Activated CD4-positive, alpha-beta T cell treated with anti-CD3 and anti-CD28 coated beads, Interleukin-2, amount 10 ng/mL, durations not matched to agents 24 days and 14 days (primary cell): ENCODE data around the gene HACD3. TPM values are rescaled to one million over a fixed set of nuclear protein-coding genes. Genes with fewer than 3 reads are reported as not detected.
"Not testable (repeated sequence)": the region's sequence is repeated elsewhere in the genome, so short reads cannot be mapped to it uniquely, and the experiment has no call there.

ENCODE experiments used
- DNase-seq: peaks from one replicate; pipeline ENCODE4 v3.0.0; 2022
- H3K27ac Mint-ChIP-seq: one replicate; pipeline ENCODE4 v1.8.0; 2022; ENCODE audit warnings: mild to moderate bottlenecking, mixed read lengths
- H3K27me3 Mint-ChIP-seq: one replicate; pipeline ENCODE4 v1.8.0; 2022; ENCODE audit warnings: mixed read lengths
- H3K36me3 Mint-ChIP-seq: one replicate; pipeline ENCODE4 v1.8.0; 2022; ENCODE audit warnings: low read depth, mild to moderate bottlenecking, mixed read lengths
- H3K4me1 Mint-ChIP-seq: one replicate; pipeline ENCODE4 v1.8.0; 2021; ENCODE audit warnings: mixed read lengths
- H3K4me3 Mint-ChIP-seq: one replicate; pipeline ENCODE4 v1.8.0; 2022; ENCODE audit warnings: mild to moderate bottlenecking, moderate library complexity, mixed read lengths
- H3K9me3 Mint-ChIP-seq: one replicate; pipeline ENCODE4 v1.8.0; 2021; ENCODE audit warnings: mixed read lengths
- intact Hi-C: fragments of 100-400 bp; cut with micrococcal nuclease; formaldehyde crosslinking; loops from one replicate; pipeline ENCODE4 v1.15.1; 2023
- total RNA-seq: library from RNA; stranded (reverse); gene quantifications from 2 replicates; pipeline ENCODE4 v1.2.3, GENCODE V29; 2022

The HACD3 gene
- total RNA-seq, 1 donor from 2014 or later = 39.4 TPM

DNA sequence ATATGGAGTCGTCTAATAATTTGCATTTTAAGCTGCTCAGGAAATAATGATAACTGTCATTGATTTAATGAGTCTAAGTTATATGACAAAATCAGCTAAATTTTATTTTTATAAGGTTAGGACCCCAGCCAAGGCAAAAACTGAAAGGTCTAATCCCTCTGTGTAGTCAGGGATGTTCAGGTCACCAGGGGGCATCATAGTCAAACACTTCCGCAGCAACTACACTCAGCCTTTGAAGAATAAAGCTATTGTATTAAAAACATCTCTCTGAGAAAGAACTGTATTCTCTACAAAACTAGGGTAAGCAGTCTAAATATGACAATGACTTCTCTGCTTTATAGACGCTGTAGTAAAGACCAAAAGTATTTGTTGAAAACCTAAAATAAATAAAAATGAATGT is 65.7 kb downstream of the HACD3 start:
- intact Hi-C loops = no loop called here
- no peak for DNase-seq

DNA sequence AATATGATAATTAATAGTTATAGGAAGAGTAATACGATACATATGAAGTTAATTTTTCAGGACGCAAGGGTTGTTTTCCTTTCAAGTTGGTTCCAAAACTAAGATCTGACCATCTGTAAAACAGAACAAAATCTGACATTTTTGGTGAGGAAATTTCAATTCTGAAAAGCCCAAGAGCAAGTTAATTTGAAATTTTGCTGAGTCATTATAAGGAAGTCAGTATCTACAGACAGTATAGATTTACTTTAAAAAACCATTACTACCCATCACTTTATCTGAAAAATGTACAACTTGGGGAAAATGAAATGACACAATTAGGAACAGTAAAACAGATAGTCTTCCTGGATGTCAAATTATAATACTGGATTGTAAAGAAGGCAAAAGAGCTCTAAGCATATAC is 68.2 kb downstream of the HACD3 start:
- intact Hi-C loops = no loop called here
- no peaks in the 10 kb centered on the region for H3K9me3 Mint-ChIP-seq
- H3K4me1 Mint-ChIP-seq = peaks cover 5% of the 10 kb centered on the region
- no peak for DNase-seq
- no peak overlapping the region for H3K4me3 Mint-ChIP-seq
- no peaks in the 10 kb centered on the region for H3K27me3 Mint-ChIP-seq
- peaks cover 40% of the 10 kb centered on the region for H3K36me3 Mint-ChIP-seq
- H3K27ac Mint-ChIP-seq = peak overlapping the region; percentile 23

More for the DNA sequence above, 65.7 kb downstream of the HACD3 start:
- Mint-ChIP-seq H3K4me1 (peaks cover 5% of the 10 kb centered on the region), H3K27ac (no peak overlapping the region), H3K4me3 (no peak overlapping the region), H3K9me3 (no peaks in the 10 kb centered on the region), H3K36me3 (peaks cover 55% of the 10 kb centered on the region), H3K27me3 (no peaks in the 10 kb centered on the region)

DNA sequence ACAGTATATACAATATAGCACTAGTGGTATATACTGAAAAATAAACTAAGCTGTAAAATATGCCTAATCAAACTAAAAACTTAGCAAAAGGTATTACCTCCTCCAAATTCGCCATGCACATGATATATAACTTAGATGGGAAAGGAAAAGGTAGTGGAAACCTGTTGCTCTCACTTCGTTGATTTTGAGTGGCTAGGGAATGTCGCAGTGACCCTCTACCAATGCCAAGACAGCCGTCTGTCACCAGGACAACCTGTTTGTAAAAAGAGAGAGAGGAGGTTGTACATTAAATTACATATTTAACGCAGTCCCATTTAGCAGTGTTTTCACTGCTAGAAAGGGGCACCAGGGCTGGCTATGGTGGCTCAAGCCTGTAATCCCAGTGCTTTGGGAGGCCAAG is 69.4 kb downstream of the HACD3 start:
- H3K27me3 Mint-ChIP-seq = no peaks in the 10 kb centered on the region
- H3K9me3 Mint-ChIP-seq = no peaks in the 10 kb centered on the region
- peaks cover 5% of the 10 kb centered on the region for H3K4me1 Mint-ChIP-seq
- intact Hi-C loops = no loop called here
- H3K27ac Mint-ChIP-seq = no peak overlapping the region
- peaks cover 39% of the 10 kb centered on the region for H3K36me3 Mint-ChIP-seq
- no peak for DNase-seq
- no peak overlapping the region for H3K4me3 Mint-ChIP-seq

DNA sequence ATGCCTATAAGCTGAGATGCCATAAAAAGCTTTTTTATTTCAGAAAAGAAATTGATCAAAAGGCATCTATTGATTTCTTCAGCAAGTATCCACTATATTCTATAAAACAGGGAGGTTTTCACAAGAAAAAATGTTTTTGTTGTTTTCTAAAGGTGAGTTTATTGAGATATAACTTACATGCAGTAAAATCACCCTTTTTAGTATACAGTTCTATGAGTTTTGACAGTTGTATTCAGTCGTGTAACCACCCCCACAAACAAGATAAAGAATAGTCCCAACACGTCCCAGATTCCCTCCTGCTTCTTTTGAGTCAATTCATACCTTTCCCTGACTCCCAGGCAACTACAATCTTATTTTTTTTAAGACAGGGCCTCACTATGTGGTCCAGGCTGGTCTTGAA is 72.9 kb downstream of the HACD3 start:
- Mint-ChIP-seq H3K27me3 (no peaks in the 10 kb centered on the region), H3K9me3 (no peaks in the 10 kb centered on the region), H3K27ac (no peak overlapping the region), H3K4me1 (peaks cover 8% of the 10 kb centered on the region), H3K4me3 (no peak overlapping the region), H3K36me3 (peaks cover 26% of the 10 kb centered on the region)
- intact Hi-C loops = no loop called here
- DNase-seq = no peak

DNA sequence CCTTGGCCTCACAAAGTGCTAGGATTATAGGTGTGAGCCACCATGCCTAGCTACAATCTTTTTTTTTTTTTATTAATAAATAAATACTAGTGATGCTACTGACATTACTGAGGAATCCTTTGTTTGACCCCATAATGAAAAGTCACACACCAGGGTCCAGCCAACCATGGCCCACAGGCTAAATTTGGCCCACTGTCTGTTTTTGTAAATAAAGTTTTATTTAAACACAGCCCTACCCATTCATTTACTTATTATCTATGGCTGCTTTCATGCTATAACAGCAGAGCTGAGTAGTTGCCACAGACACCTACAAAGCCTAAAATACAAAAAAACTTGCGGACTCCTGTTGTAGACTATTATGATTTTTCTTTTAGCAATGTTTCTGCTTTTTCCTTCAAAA is 73.3 kb downstream of the HACD3 start:
- intact Hi-C loops = no loop called here
- Mint-ChIP-seq H3K9me3 (no peaks in the 10 kb centered on the region), H3K4me3 (no peak overlapping the region), H3K4me1 (peaks cover 7% of the 10 kb centered on the region), H3K27ac (no peak overlapping the region), H3K36me3 (peaks cover 22% of the 10 kb centered on the region), H3K27me3 (no peaks in the 10 kb centered on the region)
- DNase-seq = no peak

DNA sequence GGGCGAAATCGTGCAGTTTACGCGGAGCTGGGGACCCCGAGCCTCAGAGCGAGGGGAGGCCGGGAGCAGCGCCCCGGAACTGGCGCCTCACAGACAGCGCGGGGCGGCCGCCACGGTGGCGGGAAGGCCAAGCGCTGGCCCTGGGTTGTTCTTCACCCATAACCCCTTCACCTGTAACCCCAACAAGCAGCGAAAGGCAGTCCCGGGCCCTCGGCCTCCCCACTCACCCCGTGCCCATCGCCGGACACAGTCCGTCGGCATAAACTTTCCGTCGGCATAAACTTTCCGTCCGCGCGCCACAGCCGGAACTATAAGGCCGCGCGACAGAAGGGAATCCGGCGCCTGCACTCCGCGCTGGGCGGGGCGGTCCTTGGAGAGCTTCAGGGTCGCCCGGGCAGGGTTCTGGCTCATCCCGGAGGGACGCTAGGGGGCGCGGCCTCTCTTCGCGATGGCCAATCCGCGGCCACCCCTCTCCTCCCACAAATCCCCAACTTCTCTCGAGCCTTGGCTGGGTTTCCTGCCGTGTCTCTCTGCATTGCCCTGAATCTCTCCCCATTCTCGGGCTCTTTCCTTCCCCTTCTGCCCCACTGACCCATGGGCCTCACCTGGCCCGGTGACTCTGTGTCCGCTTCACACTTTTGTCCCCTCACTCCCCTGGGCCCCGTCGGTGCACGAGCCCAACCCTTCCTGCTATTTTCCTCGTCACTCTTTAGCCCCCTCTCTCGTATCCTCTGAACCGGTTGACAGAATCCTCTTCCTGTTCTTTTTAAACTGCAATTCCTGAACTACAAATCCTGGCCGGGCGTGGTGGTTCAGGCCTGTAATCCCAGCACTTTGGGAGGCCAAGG is 80.8 kb downstream of the HACD3 start, which contains the start of gene INTS14:
Gene INTS14, minus strand, starts transcription at position 261 of the 848 bp plus-strand sequence. CDS start 3,751 bp downstream, outside the sequence.
- Mint-ChIP-seq H3K36me3 (peaks cover 5% of the 10 kb centered on the region), H3K27me3 (no peaks in the 10 kb centered on the region), H3K27ac (peak within 1 kb of the TSS; percentile 96), H3K4me1 (peaks cover 28% of the 10 kb centered on the region), H3K4me3 (peak within 1 kb of the TSS; percentile 99), H3K9me3 (no peaks in the 10 kb centered on the region)
- intact Hi-C loops = loop anchor here (1.0 kb wide), 2 partner anchors 94 to 258 kb away; partner anchors contain the start of genes DPP8 and RAB11A
- peak; percentile 98 for DNase-seq

DNA sequence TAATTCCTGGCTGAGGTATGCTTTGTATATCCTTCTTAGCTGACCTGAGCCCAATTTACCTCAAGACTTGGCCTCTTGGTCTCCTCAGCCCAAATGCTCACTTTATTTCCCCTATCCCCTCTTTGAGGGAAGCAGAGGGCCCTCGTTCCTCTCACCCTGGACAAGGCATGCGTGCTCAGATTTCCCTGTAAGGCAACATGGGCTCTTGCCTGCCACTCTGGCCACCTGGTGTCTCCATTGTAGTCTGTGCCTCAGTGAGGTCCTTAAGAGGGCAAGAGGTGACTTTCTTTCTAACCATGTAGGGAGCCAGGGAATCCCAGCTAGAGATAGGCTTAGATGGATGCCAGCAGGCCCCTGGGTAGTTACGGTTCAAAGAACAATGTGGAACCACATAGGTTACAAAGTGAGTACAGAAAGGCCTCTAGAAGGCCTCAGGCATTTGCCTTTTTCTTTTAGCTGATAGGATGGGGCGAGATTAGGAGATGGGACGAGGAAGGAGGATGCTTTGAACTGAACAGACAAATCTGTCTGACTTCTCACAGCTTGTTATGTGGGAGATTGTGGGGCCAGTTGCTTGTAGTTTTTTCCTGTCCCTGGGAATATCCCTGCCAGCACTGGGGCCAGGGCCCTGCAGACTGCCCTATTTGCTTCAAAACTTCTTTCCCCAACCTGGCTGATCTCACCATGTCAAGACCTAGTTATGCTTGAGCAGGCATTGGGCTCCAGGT is 81.8 kb downstream of the HACD3 start:
- Mint-ChIP-seq H3K27me3 (no peaks in the 10 kb centered on the region), H3K4me3 (peak overlapping the region; percentile 99), H3K4me1 (peaks cover 28% of the 10 kb centered on the region), H3K27ac (peak overlapping the region; percentile 96), H3K36me3 (peaks cover 4% of the 10 kb centered on the region), H3K9me3 (no peaks in the 10 kb centered on the region)
- intact Hi-C loops = loop anchor here (1.0 kb wide), 2 partner anchors 95 to 257 kb away; partner anchors contain the start of genes DPP8 and RAB11A
- DNase-seq = peak; percentile 68

DNA sequence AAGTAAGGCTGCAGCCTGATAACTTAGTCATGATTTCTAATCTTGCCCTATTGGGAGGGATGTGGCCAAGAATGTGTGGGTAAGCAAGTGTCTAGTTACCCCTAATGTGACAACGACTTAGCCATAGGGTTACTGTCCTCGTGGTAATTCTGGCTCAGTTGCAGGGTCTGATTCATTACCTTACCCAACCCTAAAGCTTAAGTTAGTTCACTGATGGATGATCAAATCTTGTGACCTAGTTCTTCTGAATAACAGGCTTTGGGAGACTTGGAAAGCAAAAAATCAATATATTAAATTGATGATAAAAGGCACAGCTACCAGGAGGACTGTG is 82.3 kb downstream of the HACD3 start:
- intact Hi-C loops = no loop called here
- H3K36me3 Mint-ChIP-seq = peaks cover 2% of the 10 kb centered on the region
- no peak for DNase-seq
- peak overlapping the region; percentile 17 for H3K4me3 Mint-ChIP-seq
- peaks cover 28% of the 10 kb centered on the region for H3K4me1 Mint-ChIP-seq
- H3K27ac Mint-ChIP-seq = no peak overlapping the region
- H3K9me3 Mint-ChIP-seq = no peaks in the 10 kb centered on the region
- no peaks in the 10 kb centered on the region for H3K27me3 Mint-ChIP-seq

DNA sequence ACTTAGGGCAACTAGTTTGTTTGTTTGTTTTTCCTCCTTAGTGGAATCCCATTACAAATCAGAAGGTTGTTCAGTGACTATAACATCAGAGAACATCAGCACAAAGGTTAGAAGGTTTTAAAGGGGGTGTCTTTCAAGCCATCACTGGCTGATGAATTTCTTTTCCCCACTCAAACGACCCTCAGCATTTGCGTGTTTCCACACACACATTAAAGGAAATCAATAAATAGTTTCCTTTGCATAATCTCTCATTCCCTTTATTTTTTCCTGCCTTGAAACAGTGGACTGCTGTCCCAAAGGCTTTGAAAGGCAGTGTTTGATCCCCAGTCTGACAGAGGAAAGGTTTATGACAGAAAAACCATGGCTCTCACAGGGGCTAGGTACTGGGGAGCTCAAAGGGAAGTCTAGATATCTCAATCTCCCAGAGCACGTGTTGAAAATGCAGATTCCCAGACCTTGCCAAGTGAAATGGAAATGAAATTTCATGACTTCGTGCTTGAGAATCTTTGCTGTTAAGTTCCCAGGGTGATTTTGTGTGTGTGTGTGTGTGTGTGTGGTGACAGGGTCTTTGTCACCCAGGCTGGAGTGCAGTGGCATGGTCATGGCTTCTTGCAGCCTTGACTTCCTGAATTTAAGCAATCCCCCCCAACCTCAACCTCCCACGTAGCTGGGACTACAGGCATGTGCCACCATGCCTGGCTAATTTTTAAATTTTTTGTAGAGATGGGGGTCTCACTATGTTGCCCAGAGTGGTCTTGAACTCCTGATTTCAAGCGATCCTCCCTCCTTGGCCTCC is 82.9 kb downstream of the HACD3 start:
- Mint-ChIP-seq H3K36me3 (peaks cover 2% of the 10 kb centered on the region), H3K27me3 (no peaks in the 10 kb centered on the region), H3K4me3 (no peak overlapping the region), H3K9me3 (no peaks in the 10 kb centered on the region), H3K27ac (no peak overlapping the region), H3K4me1 (peaks cover 25% of the 10 kb centered on the region)
- intact Hi-C loops = no loop called here
- no peak for DNase-seq

DNA sequence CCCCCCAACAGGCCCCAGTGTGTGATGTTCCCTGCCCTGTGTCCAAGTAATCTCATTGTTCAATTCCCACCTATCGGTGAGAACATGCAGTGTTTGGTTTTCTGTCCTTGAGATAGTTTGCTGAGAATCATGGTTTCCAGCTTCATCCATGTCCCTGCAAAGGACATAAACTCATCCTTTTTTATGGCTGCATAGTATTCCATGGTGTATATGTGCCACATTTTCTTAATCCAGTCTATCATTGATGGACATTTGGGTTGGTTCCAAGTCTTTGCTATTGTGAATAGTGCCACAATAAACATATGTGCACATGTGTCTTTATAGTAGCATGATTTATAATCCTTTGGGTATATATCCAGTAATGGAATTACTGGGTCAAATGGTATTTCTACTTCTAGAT is 85.6 kb downstream of the HACD3 start:
- H3K27ac Mint-ChIP-seq, intact Hi-C loops, H3K27me3 Mint-ChIP-seq, H3K36me3 Mint-ChIP-seq, H3K9me3 Mint-ChIP-seq, DNase-seq, H3K4me3 Mint-ChIP-seq: not testable (repeated sequence)
- peaks cover 17% of the 10 kb centered on the region for H3K4me1 Mint-ChIP-seq

DNA sequence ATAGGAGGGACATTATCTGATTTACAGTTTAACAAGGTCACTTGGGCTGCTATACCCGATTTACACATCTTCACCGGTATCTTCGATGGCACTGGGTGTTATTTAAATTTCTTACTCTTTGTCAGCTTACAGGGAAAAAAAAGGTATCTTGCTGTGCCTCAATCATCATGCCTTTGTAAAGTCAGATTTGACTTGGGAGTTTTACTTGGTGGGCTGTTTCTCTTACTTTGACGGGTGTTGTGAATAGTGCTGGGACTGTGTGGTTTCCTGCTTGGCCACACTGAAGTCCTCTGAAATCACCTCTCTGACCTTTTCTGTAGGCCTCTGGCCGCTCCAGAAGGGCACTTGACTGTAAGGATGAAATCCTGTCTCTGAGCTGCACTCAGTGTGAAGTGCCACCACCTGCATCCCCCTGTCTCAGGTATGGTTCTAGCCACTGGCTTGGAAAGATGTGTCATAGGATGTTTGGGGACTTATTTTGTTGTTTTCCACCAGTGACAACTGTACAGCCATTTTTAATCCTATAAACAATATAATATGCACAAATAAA is 88.4 kb downstream of the HACD3 start:
- no peaks in the 10 kb centered on the region for H3K36me3 Mint-ChIP-seq
- no peak for DNase-seq
- H3K4me3 Mint-ChIP-seq = no peak overlapping the region
- H3K9me3 Mint-ChIP-seq = no peaks in the 10 kb centered on the region
- H3K27me3 Mint-ChIP-seq = no peaks in the 10 kb centered on the region
- intact Hi-C loops = no loop called here
- H3K4me1 Mint-ChIP-seq = no peaks in the 10 kb centered on the region
- no peak overlapping the region for H3K27ac Mint-ChIP-seq

DNA sequence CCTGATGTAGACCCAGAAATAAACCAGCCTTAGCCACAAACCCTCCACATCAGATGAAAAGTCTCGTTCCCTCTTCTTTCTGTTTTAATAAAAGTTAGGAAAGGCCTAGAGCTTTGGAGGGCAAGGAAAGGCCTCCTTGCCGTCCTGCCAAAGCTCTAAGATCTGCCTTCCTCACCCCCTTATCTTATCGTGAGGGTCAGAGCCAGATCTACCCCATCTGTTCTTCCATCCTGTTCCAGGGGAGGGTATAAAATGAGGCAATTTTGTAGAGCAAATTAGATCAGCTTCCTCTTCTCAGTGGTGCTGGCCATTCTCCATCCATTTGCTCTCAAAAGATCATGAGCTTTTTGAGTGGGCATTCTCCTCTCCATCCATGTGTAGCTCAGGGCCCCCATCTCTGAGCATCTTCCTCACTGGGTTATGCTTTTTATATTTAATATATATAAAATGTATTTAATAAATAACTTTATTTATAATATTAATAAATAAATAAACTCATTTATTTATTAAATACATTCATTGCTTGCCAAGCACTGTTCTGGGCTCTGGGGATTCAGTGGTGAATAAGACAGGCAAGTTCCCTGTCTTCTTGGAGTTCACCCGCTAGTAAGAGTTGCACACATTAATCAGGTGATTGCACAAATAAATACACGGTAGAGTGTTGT is 89.5 kb downstream of the HACD3 start:
- H3K4me3 Mint-ChIP-seq = no peak overlapping the region
- H3K9me3 Mint-ChIP-seq = no peaks in the 10 kb centered on the region
- intact Hi-C loops = no loop called here
- no peak for DNase-seq
- no peaks in the 10 kb centered on the region for H3K4me1 Mint-ChIP-seq
- no peak overlapping the region for H3K27ac Mint-ChIP-seq
- no peaks in the 10 kb centered on the region for H3K36me3 Mint-ChIP-seq
- H3K27me3 Mint-ChIP-seq = no peaks in the 10 kb centered on the region

DNA sequence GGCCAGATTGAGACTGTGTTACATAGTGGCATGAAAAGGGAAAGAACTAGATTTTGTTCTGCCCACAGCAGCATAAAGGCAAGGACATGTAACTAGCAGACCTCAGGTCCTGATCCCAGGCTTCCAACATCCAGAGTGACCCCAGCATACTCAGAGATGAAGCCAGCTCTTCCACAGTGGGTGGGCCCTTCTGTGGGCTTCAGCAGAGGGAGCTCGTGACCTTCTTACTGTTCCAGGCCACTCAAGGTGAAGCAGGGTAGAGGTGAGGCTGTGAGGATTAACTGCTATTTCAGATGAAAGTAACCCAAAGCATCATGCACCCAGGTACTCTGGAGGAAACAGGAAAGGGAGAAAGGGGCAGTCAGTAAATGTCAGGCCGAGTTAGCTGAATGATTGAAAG is 90.6 kb downstream of the HACD3 start:
- H3K27me3 Mint-ChIP-seq = no peaks in the 10 kb centered on the region
- intact Hi-C loops = no loop called here
- H3K4me1 Mint-ChIP-seq = no peaks in the 10 kb centered on the region
- no peak overlapping the region for H3K27ac Mint-ChIP-seq
- H3K4me3 Mint-ChIP-seq = no peak overlapping the region
- H3K36me3 Mint-ChIP-seq = no peaks in the 10 kb centered on the region
- no peak for DNase-seq
- H3K9me3 Mint-ChIP-seq = no peaks in the 10 kb centered on the region
